ENCODE measurements around the gene EDN3.
"Not testable (repeated sequence)": the region's sequence is repeated elsewhere in the genome, so short reads cannot be mapped to it uniquely, and the experiment has no call there.

The EDN3 gene

DNA sequence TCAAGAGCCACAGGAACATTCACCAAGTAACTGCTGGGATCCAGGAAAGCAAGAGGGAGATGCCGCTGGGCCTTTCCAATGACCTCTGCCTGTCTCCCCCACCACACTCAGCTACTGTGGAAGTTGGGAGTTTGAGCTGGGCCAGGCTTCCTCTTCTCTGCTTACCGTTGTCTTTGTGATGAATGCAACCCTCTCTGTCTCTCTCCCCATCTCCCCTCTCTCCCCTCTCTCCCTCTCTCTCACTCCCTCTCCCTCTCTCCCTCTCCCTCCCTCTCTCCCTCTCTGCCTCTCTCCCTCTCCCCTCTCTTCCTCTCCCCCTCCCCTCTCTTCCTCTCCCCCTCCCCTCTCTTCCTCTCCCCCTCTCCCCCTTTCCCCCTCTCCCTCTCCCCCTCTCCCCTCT, 54.8 kb downstream of the EDN3 start:
- FAIRE-seq (no peak), DNase-seq (ENCODE audit: insufficient read length, low spot score) (no peak)
- TF ChIP-seq, protein P1, sequence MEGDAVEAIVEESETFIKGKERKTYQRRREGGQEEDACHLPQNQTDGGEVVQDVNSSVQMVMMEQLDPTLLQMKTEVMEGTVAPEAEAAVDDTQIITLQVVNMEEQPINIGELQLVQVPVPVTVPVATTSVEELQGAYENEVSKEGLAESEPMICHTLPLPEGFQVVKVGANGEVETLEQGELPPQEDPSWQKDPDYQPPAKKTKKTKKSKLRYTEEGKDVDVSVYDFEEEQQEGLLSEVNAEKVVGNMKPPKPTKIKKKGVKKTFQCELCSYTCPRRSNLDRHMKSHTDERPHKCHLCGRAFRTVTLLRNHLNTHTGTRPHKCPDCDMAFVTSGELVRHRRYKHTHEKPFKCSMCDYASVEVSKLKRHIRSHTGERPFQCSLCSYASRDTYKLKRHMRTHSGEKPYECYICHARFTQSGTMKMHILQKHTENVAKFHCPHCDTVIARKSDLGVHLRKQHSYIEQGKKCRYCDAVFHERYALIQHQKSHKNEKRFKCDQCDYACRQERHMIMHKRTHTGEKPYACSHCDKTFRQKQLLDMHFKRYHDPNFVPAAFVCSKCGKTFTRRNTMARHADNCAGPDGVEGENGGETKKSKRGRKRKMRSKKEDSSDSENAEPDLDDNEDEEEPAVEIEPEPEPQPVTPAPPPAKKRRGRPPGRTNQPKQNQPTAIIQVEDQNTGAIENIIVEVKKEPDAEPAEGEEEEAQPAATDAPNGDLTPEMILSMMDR (IDR thresholded peaks at IDR 0.05; ENCODE audit: insufficient read depth, missing control alignments): no peak

DNA sequence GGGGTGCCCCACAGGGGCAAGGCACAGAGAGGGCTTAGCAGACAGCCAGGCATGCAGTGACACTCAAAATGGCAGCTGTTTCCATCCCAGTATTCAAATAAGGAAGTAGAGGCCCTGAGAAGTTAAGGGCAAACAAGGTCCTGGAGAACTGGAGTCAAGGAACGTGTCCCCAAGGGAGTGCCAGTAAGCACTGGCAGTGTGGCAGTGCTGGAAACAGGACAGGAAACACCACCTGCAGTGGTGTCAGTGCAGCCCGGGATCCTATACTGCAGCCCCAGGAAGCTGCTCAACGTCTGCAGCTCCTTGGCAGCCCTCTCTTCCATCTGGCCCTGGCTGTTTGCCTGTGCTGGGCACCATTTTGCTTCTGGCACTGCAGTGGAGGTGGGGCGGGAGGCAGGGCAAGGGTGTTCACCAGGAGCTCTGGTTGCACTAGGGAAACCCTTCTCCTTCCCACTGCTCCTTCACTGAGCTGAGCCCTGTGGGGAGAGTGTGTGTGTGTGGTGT, 56.3 kb downstream of the EDN3 start:
- DNase-seq (ENCODE audit: insufficient read length, low spot score): no peak
- TF ChIP-seq, protein P1 (IDR thresholded peaks at IDR 0.05; ENCODE audit: insufficient read depth, missing control alignments): no peak
- no peak for FAIRE-seq

- FAIRE-seq; DNase-seq (ENCODE audit: insufficient read length, low spot score): not testable (repeated sequence)
Measured at GRCh38 chr20:59358793-59359192, 58.4 kb downstream of the EDN3 start.

GRCh38 chr20:59359906-59360725, 59.7 kb downstream of the EDN3 start:
- no peak for FAIRE-seq
- TF ChIP-seq, protein P1 (IDR thresholded peaks at IDR 0.05; ENCODE audit: insufficient read depth, missing control alignments): no peak
- no peak for DNase-seq (ENCODE audit: insufficient read length, low spot score)

- DNase-seq (ENCODE audit: insufficient read length, low spot score) (no peak), FAIRE-seq (no peak)
- TF ChIP-seq, protein P1 (IDR thresholded peaks at IDR 0.05; ENCODE audit: insufficient read depth, missing control alignments): no peak
Measured at GRCh38 chr20:59360934-59361333, 60.5 kb downstream of the EDN3 start.

GRCh38 chr20:59361411-59361810, 61.0 kb downstream of the EDN3 start:
- no peak for DNase-seq (ENCODE audit: insufficient read length, low spot score)
- no peak for FAIRE-seq
- TF ChIP-seq, protein P1 (IDR thresholded peaks at IDR 0.05; ENCODE audit: insufficient read depth, missing control alignments): no peak

DNA sequence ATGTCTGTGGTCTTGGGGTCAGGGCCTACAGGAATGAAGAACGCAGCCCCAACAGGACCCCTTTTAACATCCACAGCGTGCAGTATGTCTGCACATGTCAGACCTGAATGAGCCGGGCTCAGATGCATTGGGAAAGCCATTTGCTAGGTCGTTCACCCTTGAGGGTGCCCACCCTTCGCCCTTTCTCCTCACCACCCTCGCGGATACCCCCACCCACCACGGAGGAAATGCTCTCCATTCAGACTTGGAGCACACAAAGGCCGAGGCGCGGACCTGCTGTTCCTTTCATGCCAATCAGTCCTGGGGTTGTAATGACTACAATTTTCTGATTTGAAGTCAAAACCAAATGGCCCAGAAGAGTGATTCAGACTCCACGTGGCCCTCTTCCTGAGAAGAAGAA, 62.7 kb downstream of the EDN3 start:
- FAIRE-seq (no peak), DNase-seq (ENCODE audit: insufficient read length, low spot score) (no peak)
- TF ChIP-seq, protein P1 (IDR thresholded peaks at IDR 0.05; ENCODE audit: insufficient read depth, missing control alignments): no peak

Data from D721Med (cell line).